GM21390 (cell line): ENCODE data around the gene KCTD14.
A peak's percentile ranks its signal among the peaks of the same experiment; 100 is the strongest.
"Not testable (repeated sequence)": the region's sequence is repeated elsewhere in the genome, so short reads cannot be mapped to it uniquely, and the experiment has no call there.

Experiments
- ATAC-seq: cut with Tn5 transposase; IDR thresholded peaks from one replicate; pipeline ENCODE4 v1.9.1; 2021; ENCODE audit not compliant: unreplicated experiment

The KCTD14 gene

GRCh38 chr11:78027759-78028158 is 4.7 kb upstream of the KCTD14 start:
- ATAC-seq: no peak

DNA sequence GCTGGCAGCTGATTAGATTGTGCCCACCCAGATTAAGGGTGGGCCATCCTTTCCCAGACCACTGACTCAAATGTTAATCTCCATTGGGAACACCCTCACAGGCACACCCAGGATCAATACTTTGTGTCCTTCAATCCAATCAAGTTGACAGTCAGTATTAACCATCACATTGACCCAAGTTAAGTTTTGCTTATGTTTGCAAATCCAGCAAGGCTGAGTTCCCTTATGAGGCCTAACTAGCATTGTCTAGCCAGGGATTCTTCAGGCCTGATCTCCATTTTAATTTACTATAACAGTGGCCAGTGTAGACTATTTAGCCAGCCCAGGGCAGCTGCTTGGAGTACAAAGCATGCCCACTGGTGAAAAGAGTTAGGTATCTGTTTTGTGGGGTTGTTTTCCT is 2.3 kb upstream of the KCTD14 start:
- no peak for ATAC-seq

DNA sequence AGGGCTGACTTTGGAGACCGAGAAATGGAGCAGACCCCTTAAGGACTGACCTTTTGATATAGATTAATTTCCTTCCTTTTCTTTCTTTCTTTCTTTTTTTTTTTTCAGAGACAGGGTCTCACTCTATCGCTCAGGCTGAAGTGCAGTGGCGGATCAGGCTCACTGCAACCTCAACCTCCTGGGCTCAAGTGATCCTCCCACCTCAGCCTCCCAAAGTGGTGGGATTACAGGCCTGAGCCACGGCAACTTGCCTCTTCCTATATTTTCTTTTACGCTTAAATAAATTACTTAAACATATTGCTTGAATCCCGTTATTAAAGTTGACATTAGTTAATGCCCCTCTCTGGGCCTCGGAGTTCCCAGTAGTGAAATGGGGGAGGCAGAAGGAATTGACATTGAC is 350 bp upstream of the KCTD14 start:
- no peak for ATAC-seq

GRCh38 chr11:78021611-78022010 is 1.5 kb downstream of the KCTD14 start:
- no peak for ATAC-seq

DNA sequence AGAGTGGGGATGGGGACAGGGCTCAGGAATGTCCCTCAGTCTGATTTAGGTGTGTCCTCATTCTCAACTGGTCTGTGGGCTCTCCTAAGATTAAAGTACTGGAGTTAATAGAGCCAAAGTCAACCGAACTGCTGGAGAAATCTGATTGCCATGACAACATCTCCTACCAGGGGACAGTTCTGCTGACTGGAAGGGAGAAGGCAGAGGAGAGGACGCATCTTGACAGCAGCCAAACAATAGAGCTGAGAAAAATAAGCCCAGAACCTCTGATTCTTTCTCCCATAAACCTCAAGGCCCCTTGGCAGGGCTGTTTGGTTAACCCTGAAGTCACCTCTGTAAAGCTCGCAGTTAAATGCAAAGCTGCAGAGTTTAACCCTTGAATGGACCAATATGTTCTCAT is 2.8 kb downstream of the KCTD14 start:
- ATAC-seq: no peak

DNA sequence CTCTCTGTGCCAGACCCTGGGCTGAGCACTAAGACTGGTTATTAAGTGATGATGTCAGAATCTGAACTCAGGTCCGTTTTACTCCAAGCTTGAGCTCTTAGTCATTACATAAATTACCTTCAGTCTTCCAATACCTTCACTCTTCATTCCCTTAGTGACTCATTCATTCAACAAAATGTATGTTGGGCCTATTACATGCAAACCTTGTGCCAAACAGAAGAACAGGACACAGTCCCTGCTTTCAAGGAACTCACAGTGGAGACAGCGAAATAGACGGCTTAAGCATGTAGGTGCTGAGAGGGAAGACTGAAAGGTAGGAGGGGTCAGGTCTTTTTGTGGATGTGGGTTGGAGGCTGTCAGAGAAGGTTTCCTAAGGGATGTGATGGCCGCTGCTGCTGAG is 3.3 kb downstream of the KCTD14 start:
- ATAC-seq: no peak

DNA sequence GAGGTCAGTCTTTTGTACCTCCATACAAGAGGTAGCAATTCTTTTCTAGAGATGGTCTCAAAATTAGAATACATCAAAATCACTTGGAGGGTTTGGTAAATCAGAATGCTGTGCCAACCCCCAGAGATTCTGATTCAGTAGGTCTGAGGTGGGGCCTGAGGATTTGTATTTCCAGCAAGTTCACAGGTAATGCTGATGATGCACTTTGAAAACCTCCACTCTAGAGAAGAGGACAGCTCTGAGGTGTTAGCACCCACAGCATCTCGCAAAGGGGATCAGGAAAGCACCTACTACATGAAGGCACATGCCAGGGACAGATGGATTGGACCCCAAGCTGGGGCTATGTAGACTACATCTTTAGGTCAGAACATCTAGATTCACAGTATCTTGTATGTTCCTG is 7.2 kb downstream of the KCTD14 start:
- no peak for ATAC-seq

- ATAC-seq: not testable (repeated sequence)
Measured at GRCh38 chr11:78014937-78015520, 8.0 kb downstream of the KCTD14 start.

DNA sequence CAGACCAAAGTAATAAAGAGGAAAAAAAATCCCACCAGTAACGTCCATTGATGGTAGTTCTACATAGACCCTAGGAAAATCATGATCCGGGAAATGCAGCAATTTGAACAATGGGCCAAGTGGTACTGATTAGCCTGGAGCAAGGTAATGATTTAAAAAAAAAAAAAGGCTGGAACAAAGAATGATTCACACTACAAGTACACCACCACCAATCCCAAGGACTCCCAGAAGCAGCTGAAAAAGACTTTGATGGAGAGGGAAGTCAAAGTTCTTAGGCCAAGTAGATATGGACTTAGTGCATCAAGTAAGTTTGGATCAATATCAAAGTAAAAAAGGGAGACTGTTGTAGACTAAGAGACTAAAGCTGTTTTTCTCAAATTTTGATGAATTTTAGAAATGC is 11.8 kb downstream of the KCTD14 start:
- ATAC-seq: no peak

DNA sequence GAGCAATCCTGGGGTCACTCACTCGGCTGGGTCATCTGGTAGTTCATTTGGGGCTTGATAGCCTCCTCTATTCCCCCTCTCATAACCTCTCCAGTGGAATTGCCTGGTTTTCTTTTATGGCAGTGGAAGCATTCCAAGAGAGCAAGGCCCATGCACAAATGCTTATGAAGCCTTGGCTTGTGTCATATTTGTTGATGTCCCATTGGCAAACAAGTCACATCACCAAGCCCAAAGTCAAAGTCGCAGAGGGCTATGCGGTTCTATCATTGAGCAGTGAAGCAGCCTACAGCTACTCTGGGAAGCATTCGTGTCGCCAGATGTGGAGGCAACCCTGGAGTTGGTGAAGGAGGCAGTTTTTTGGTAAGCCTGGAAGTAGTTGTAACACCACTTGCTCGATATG is 12.3 kb downstream of the KCTD14 start:
- ATAC-seq: no peak

GRCh38 chr11:78010304-78010703 is 12.8 kb downstream of the KCTD14 start:
- no peak for ATAC-seq

DNA sequence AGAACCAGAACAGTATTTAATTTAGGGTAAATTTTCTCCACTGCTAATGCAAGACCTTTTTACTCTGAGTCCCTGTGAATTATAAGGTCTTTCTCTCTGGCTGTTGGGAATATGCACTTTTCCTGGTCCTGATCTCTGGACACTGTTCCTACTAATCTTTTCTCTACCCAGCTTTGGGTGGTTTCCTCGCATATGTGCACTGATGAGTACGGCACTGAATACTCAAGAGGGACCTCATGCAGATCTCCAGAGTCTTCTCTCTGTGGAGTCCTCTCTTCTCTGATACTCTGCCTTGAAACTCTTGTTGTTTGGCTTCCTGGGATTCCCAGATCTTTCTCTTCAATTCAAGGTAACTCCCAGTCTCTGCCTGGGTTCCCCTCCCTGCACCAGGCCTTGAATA is 14.0 kb downstream of the KCTD14 start:
- ATAC-seq: no peak

GRCh38 chr11:78000193-78000592 is 22.9 kb downstream of the KCTD14 start:
- ATAC-seq: no peak

- ATAC-seq: no peak
Measured at GRCh38 chr11:77999446-78000030, 23.5 kb downstream of the KCTD14 start.

DNA sequence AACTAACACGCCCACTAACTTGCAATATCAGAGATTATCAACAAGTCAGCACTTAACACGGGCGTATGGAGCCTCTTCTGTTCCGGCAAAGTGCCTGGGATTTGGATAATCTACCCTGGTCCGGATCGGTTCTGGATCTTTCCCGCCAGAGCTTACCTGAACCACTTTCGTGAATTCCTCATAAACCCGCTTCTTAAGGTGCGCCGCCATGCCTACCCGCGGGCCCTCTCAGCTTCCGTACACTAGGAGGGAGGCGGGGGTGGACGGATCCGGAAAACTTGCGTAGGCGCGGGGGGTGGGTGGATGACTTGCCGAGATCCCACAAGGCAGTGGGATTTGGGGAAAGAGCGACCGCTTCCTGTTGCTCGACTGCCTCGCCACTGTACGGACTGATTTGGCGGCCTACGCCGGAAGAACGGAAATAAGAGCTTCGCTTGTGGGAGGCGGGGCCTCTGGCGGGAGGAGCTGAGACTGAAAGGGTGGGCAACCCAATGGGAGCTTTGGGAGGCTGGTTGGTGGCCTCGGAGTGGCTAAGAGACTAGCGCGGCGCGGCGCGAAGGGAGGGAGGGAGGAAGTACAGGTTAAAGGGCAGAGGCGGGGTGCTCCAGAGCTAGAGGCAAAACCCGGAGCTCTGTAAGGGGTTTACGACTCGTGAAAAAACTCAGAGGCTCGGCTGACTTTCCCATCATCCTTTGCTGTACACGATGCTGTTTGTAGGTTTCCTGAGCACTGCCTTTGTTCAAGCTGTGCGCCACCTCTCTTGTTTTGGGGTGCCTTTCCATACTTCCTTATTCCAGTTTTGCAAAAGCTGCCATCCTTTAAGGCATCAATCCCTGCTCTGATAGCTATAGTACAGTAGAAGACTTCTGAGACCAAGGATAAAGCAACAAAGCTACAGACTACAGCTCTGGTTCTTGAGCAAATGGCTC is 28.4 kb downstream of the KCTD14 start, which contains the start of gene INTS4:
TSS of gene INTS4 (minus strand) at position 235 of the 929 bp plus-strand sequence. CDS start at position 210, 25 bp downstream.
- ATAC-seq: peak; percentile 98

- ATAC-seq: no peak
Measured at GRCh38 chr11:77993902-77994301, 29.2 kb downstream of the KCTD14 start.

DNA sequence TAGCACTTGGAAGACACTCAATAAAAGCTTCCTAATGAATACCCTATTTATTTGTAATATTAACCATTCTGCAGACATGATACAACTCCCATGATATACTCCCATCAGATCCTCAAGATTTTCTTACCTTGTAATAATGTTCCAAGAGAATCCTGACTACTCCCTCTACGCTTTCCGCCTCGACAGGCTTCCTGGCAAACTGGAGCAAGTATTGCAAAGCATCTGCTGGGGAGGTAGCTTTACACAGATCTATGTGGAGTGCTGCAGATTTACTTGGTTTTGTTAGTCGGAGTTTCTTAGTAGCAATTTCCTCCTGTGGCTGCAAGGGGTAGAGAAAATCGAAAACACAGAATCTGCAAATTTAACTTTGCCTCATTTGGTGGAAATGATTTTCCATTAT is 32.1 kb downstream of the KCTD14 start:
- no peak for ATAC-seq

- not testable (repeated sequence) for ATAC-seq
Measured at GRCh38 chr11:77986456-77986855, 36.6 kb downstream of the KCTD14 start.

DNA sequence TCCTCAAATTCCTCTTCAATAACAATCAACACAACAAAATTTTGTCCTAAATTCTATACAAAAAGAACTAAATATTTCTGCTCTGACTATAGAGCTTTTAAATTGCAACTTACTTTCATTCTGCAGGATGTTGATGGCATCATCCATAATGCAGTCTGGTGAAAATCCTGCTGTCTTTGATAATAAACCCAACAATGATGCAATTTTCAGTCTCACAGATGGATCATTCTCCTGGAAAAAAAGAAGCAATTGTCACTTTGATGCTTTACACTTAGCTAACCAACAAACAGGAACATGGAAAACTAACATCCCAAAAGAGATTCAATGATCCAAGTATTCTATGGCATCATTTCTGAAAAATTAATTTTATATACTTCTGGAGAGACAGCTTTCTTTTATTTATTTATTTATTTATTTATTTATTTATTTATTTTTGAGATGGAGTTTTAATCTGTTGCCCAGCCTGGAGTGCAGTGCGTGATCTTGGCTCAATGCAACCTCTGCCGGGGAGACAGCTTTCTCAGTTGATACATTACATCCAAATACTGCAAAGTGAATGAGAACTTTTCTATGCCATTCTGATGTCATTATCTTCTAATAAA is 41.6 kb downstream of the KCTD14 start:
- ATAC-seq: no peak

- ATAC-seq: peak; percentile 60
Measured at GRCh38 chr11:77968337-77968736, 54.7 kb downstream of the KCTD14 start.

GRCh38 chr11:77967753-77968152 is 55.3 kb downstream of the KCTD14 start:
- ATAC-seq: no peak

DNA sequence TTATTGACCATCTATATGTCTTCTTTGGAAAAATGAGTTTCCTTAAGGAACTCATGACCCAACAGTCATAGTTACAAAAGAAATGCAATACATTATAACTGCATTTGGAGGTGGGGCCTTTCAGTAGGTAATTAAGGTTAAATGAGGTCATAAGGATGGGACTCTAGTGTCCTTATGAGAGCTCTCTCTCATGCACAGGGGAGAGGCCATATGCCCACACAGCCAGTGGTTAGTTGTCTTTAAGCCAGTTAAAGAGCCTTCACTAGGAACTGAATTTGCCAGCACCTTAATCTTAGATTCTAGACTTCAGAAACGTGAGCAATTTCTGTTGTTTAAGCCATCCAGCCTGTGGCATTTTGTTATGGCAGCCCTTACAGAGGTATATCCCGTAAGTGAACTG is 56.0 kb downstream of the KCTD14 start:
- no peak for ATAC-seq
